ENCODE measurements around the gene FGF1.

Gene FGF1

GRCh38 chr5:142636093-142636492 lies 49.8 kb downstream of the FGF1 start:
- no peak overlapping the region for H3K27ac ChIP-seq
- no peaks in the 10 kb centered on the region for H3K36me3 ChIP-seq
- peaks cover 0 to 11% (median 9%) of the 10 kb centered on the region in 10 experiments; a peak in 15 of 20 replicates for H3K4me1 ChIP-seq
- H3K27me3 ChIP-seq = no peaks in the 10 kb centered on the region
- H3K9ac ChIP-seq = no peak overlapping the region
- H3K4me3 ChIP-seq = no peak overlapping the region
- no peaks in the 10 kb centered on the region; a peak in 1 of 22 replicates for H3K9me3 ChIP-seq (replicated peaks in 1 of 11)
- no peaks in the 10 kb centered on the region for H4K20me1 ChIP-seq
- H3K4me2 ChIP-seq = no peak overlapping the region
- no peak for TF ChIP-seq Cebpa-rat (IDR thresholded peaks at IDR 0.05)

DNA sequence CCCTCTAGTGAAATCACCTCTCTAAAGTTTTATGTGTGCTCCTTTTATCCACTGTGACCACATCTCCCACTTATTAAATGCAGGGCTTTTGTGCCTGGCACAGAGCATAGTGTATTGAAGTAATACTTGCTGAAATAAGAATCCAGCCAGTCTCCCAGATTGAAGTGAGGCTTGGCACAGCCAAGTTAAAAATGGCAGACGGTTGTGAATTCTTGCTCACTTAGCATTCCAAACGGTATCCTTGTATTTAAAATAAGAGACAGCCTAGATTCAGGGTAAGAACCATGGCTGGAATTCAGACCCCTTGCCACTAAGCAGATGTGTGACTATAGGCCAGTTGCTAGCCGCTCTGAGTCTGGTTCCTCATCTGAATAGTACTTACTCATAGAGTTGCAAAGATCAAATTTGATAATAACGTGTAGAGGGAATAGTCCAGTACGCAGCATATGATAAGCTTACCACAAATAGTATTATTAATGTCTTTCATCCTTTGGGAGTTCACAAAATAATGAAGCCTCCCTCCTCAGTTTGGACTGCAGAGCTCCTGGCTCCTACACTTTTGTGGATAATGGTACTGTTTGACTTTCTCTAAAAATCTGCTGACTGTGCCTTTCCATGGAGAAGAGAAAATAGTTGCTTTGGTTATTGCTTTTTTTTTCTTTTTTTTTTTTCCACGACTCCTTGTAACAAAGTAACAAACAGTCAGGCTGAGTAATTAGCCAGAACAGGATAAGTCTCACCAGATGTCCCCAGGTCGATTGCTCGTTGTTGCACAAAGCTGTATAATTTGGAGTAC lies 51.5 kb downstream of the FGF1 start:
- no peaks in the 10 kb centered on the region; a peak in 2 of 20 replicates for H3K4me1 ChIP-seq
- H3K4me3 ChIP-seq = no peak overlapping the region
- no peak overlapping the region for H3K27ac ChIP-seq
- H3K4me2 ChIP-seq = no peak overlapping the region
- H4K20me1 ChIP-seq = no peaks in the 10 kb centered on the region
- no peaks in the 10 kb centered on the region; a peak in 1 of 22 replicates for H3K9me3 ChIP-seq (replicated peaks in 1 of 11)
- no peaks in the 10 kb centered on the region for H3K27me3 ChIP-seq
- H3K9ac ChIP-seq = no peak overlapping the region
- TF ChIP-seq Cebpa-rat (IDR thresholded peaks at IDR 0.05) = no peak
- no peaks in the 10 kb centered on the region for H3K36me3 ChIP-seq

- TF ChIP-seq Cebpa-rat (IDR thresholded peaks at IDR 0.05) = no peak
- no peaks in the 10 kb centered on the region for H4K20me1 ChIP-seq
- no peak overlapping the region for H3K4me3 ChIP-seq
- no peaks in the 10 kb centered on the region for H3K9me3 ChIP-seq (replicated peaks in 1 of 11)
- H3K27me3 ChIP-seq = no peaks in the 10 kb centered on the region
- H3K4me1 ChIP-seq = peaks cover 0 to 8% (median 0%) of the 10 kb centered on the region in 10 experiments; a peak in 7 of 20 replicates
- H3K27ac ChIP-seq = no peak overlapping the region
- peak overlapping the region in 7 of 11 experiments; percentile 4 to 25 (median 17); a peak in 3 of 22 replicates for H3K4me2 ChIP-seq
- H3K36me3 ChIP-seq = no peaks in the 10 kb centered on the region
- H3K9ac ChIP-seq = no peak overlapping the region
Observed at GRCh38 chr5:142630927-142631539, 54.9 kb downstream of the FGF1 start.

DNA sequence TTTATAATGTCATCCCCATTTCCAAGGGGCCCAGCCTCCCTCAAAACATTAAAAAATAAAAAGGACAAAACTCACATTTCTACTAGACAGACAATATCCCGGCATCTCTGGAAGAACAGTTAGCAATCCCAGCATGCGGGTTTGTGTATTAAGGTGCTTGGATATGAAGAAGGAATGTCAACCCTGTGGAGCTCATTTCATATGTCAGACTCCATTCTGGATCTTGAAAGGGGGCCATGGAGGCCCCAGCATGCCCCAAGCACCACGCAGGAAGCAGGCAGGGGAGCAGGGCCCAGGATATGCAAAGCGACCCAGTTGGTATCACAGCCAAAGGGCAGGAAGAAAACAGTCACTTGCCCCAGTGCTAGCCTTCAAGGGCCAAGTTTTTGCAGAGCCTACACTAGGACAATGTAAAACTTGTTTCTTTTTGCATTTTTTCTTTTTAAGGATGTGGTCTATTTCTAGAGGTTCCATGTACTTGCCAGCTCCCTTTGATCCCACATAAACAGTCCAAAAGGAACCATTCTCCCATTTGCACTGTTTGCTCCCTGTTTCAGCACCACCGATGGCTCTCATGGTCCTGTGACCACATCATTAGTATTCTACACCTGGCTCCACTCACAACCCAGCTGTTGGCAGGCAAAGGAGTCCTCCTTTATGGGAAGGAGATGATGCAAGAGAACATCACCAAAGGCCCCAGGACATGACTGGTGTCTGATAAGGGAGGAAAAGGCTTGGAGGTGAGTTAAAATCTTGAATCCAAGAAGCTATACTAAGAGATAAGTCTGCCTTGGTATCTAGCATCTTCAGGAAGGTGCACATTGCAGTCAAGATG lies 58.3 kb downstream of the FGF1 start:
- Histone ChIP-seq H3K9ac (no peak overlapping the region), H3K36me3 (no peaks in the 10 kb centered on the region), H3K4me1 (peaks cover 0 to 17% (median 0%) of the 10 kb centered on the region in 10 experiments; a peak in 7 of 20 replicates), H3K4me2 (no peak overlapping the region), H3K4me3 (no peak overlapping the region), H4K20me1 (no peaks in the 10 kb centered on the region), H3K9me3 (replicated peaks in 1 of 11) (no peaks in the 10 kb centered on the region), H3K27ac (no peak overlapping the region), H3K27me3 (no peaks in the 10 kb centered on the region)
- no peak for TF ChIP-seq Cebpa-rat (IDR thresholded peaks at IDR 0.05)

DNA sequence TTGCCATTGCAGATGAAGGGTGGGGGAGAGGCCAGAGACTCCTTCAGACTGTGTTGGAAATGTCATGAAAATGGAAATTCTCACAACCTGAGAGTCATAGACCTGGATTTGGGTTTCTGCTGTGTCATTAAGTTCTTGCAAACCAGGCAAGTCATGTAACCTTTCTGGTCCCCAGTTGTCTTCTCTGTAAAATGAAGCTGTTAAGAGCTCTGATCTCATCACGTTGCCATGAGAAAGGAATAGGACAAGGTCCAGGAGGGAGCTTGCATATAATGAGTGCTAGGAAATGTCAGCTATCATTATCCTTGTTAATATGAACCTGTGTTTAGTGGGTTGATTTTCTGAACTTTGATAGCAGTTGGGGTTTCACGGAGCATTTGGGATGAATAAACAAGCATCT lies 59.1 kb downstream of the FGF1 start:
- H3K9ac ChIP-seq = no peak overlapping the region

GRCh38 chr5:142626099-142626498 lies 59.8 kb downstream of the FGF1 start:
- Histone ChIP-seq H3K27ac (no peak overlapping the region), H3K36me3 (no peaks in the 10 kb centered on the region), H3K9ac (no peak overlapping the region), H3K4me3 (no peak overlapping the region), H3K4me2 (peak overlapping the region in 2 of 11 experiments; percentile 55 to 71; a peak in 4 of 22 replicates), H3K9me3 (replicated peaks in 1 of 11) (peaks cover 0 to 2% (median 0%) of the 10 kb centered on the region in 11 experiments; a peak in 4 of 22 replicates), H3K27me3 (no peaks in the 10 kb centered on the region), H3K4me1 (peaks cover 0 to 17% (median 0%) of the 10 kb centered on the region in 10 experiments; a peak in 7 of 20 replicates), H4K20me1 (no peaks in the 10 kb centered on the region)
- TF ChIP-seq Cebpa-rat (IDR thresholded peaks at IDR 0.05) = no peak

More for the DNA sequence above, 59.1 kb downstream of the FGF1 start:
- peak overlapping the region in 2 of 11 experiments; percentile 55 to 71; a peak in 4 of 22 replicates for H3K4me2 ChIP-seq
- H3K27ac ChIP-seq = no peak overlapping the region
- no peak for TF ChIP-seq Cebpa-rat (IDR thresholded peaks at IDR 0.05)
- no peaks in the 10 kb centered on the region for H4K20me1 ChIP-seq
- no peak overlapping the region for H3K4me3 ChIP-seq
- H3K36me3 ChIP-seq = no peaks in the 10 kb centered on the region
- no peaks in the 10 kb centered on the region for H3K9me3 ChIP-seq (replicated peaks in 1 of 11)
- no peaks in the 10 kb centered on the region for H3K27me3 ChIP-seq
- peaks cover 0 to 17% (median 0%) of the 10 kb centered on the region in 10 experiments; a peak in 7 of 20 replicates for H3K4me1 ChIP-seq

- Histone ChIP-seq H3K4me2 (no peak overlapping the region), H3K9ac (no peak overlapping the region), H3K36me3 (no peaks in the 10 kb centered on the region), H3K4me1 (peaks cover 0 to 26% (median 14%) of the 10 kb centered on the region in 10 experiments; a peak in 16 of 20 replicates), H3K27ac (no peak overlapping the region), H3K27me3 (no peaks in the 10 kb centered on the region), H3K4me3 (no peak overlapping the region), H4K20me1 (no peaks in the 10 kb centered on the region), H3K9me3 (replicated peaks in 1 of 11) (peaks cover 11 to 22% (median 15%) of the 10 kb centered on the region in 11 experiments)
- no peak for TF ChIP-seq Cebpa-rat (IDR thresholded peaks at IDR 0.05)
Observed at GRCh38 chr5:142621227-142621626, 64.7 kb downstream of the FGF1 start.

DNA sequence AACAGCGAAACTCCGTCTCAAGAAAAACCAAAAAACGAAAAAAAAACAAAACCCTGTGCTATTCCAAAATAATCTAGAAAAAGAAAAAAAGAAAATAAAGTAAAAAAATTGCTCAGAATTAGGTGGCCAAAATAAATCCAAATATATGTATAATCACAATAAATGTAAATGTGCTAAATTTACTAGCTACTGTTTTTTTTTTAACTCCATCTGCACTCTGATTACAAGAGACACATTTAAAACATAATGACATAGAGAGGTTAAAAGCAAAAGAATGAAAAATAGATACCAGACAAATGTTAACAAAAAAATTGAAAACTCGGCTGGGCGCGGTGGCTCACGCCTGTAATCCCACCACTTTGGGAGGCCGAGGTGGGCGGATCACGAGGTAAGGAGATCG lies 66.1 kb downstream of the FGF1 start:
- Histone ChIP-seq H3K27ac (no peak overlapping the region), H3K4me3 (no peak overlapping the region), H3K4me1 (peaks cover 0 to 17% (median 14%) of the 10 kb centered on the region in 10 experiments; a peak in 16 of 20 replicates), H4K20me1 (no peaks in the 10 kb centered on the region), H3K9ac (no peak overlapping the region), H3K36me3 (no peaks in the 10 kb centered on the region), H3K27me3 (no peaks in the 10 kb centered on the region), H3K4me2 (no peak overlapping the region), H3K9me3 (replicated peaks in 1 of 11) (peaks cover 11 to 22% (median 15%) of the 10 kb centered on the region in 11 experiments)
- no peak for TF ChIP-seq Cebpa-rat (IDR thresholded peaks at IDR 0.05)

GRCh38 chr5:142618130-142618523 lies 67.8 kb downstream of the FGF1 start:
- Histone ChIP-seq H3K4me2 (peak overlapping the region in 8 of 11 experiments; percentile 1 to 46 (median 24); a peak in 11 of 22 replicates), H3K27me3 (no peaks in the 10 kb centered on the region), H4K20me1 (no peaks in the 10 kb centered on the region), H3K4me3 (no peak overlapping the region), H3K36me3 (no peaks in the 10 kb centered on the region), H3K4me1 (peaks cover 10 to 30% (median 23%) of the 10 kb centered on the region in 10 experiments), H3K9me3 (replicated peaks in 1 of 11) (peaks cover 11 to 22% (median 15%) of the 10 kb centered on the region in 11 experiments), H3K27ac (peak overlapping the region in 1 of 11 experiments; percentile 9; a peak in 2 of 22 replicates), H3K9ac (no peak overlapping the region)
- TF ChIP-seq Cebpa-rat (IDR thresholded peaks at IDR 0.05) = no peak
